IPS DF 4.7 (cell line): ENCODE data around the gene CCT7.

ENCODE experiments used
- DNase-seq: peaks from one replicate; pipeline ENCODE4 v3.0.0-alpha.2; 2013; ENCODE audit warnings: low spot score; ENCODE audit errors: extremely low read depth

The CCT7 gene

GRCh38 chr2:73292906-73293533 lies 58.9 kb downstream of the CCT7 start:
- DNase-seq, result no peak

DNA sequence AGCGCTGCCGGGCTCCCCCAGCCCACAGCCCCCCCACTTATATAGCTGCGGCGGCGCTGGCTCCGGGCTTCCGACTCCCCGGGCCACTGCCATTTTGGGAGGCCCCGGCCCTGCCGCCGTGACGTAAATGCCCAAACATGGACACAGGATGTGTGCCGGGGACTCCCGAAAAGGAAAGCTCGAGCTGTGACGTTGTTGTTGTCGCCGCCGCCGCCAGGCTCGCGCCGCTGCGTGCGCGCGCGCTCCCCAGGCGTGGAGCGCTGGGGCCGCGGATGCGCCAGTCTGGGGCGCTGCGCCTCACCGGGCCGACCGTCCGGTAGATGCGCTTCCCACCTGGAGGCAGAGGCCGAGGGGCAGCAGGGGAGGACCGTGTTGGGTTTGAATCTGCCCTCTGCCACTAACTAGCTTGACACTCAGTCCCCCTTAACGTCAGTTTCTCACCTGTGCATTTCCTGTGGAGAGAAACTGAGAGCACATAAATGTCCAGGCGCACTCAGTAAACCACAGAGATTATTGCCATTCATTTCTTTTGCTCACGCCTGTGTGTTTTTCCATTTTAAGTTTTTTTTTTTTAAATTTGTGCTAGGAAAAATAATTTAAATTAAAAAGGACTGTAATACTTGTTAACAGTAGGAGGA lies 59.5 kb downstream of the CCT7 start, which contains the start of gene EGR4:
Gene EGR4 (minus strand): TSS at position 15 of the 638 bp plus-strand sequence. CDS start 231 bp downstream, outside the sequence.
- no peak for DNase-seq

- no peak for DNase-seq
Observed at GRCh38 chr2:73294239-73294638, 60.1 kb downstream of the CCT7 start.

DNA sequence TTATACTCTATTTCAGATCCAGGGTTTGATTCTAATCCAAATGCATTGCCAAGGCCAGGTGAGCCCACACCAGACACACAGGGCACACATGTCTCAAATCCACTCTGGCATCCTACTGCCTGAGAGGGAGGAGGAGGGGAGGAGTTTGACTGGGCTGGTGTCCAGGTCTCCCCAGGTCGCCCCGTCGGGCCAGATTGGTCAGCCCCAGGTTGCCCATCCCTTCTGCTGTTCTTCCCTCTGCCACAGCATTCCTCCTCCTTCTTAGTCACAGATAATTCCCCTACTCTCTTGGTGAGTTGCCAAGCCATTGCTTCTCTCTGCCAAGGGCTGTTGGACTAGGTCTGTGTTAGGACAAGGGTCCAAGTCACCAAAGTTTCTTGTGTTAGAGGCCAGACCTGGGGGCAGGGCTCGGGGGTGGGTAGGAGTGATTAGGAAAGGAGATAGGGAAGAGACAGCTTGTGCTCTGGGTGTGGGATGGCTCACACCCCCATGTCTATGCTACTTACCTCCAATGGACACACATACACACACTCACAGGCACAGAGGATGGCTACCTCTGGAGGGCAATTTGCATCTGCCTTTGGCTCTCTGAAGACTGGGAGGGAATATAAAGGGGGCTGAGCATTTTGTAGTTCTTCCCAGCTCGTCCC lies 61.8 kb downstream of the CCT7 start:
- DNase-seq, result no peak

- DNase-seq, result no peak
Observed at GRCh38 chr2:73297151-73297559, 63.0 kb downstream of the CCT7 start.

- no peak for DNase-seq
Observed at GRCh38 chr2:73297586-73297985, 63.5 kb downstream of the CCT7 start.

GRCh38 chr2:73300926-73301325 lies 66.8 kb downstream of the CCT7 start:
- no peak for DNase-seq

GRCh38 chr2:73301636-73302035 lies 67.5 kb downstream of the CCT7 start:
- no peak for DNase-seq
